Measurements from ENCODE around the gene MTHFD1L. TPM values are rescaled to one million over a fixed set of nuclear protein-coding genes. Genes with fewer than 3 reads are reported as not detected.
"Not testable (repeated sequence)": the region's sequence is repeated elsewhere in the genome, so short reads cannot be mapped to it uniquely, and the experiment has no call there.

The MTHFD1L gene
- total RNA-seq, 1 donor from 2014 or later = 125 TPM

- H3K27ac Mint-ChIP-seq; H3K4me3 Mint-ChIP-seq; H3K4me1 Mint-ChIP-seq (ENCODE audit: low read depth); H3K36me3 Mint-ChIP-seq (ENCODE audit: low read depth); DNase-seq (ENCODE audit: low spot score); H3K27me3 Mint-ChIP-seq (ENCODE audit: insufficient read depth); intact Hi-C loops (cut with micrococcal nuclease); H3K9me3 Mint-ChIP-seq: not testable (repeated sequence)
Measured at GRCh38 chr6:151125242-151125641, 259.7 kb downstream of the MTHFD1L start.

- H3K36me3 Mint-ChIP-seq (ENCODE audit: low read depth); H3K9me3 Mint-ChIP-seq; H3K27ac Mint-ChIP-seq; H3K4me1 Mint-ChIP-seq (ENCODE audit: low read depth); intact Hi-C loops (cut with micrococcal nuclease); H3K27me3 Mint-ChIP-seq (ENCODE audit: insufficient read depth); H3K4me3 Mint-ChIP-seq; DNase-seq (ENCODE audit: low spot score): not testable (repeated sequence)
Measured at GRCh38 chr6:151125651-151126416, 260.3 kb downstream of the MTHFD1L start.

DNA sequence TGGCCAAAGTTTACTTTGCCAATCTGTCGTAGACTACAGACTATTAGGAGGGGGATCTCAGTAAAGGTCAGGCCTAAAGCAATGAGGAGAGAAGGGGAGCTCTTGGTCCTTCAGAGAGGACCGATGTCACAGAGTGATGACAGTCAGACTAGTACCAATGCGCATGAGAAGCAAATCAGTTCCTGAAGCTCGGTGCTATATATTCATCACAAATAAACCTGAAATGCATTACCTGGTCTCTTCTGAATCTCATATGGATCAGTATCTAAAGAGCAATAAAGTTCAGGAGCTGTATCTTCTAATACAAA, 260.9 kb downstream of the MTHFD1L start:
- H3K9me3 Mint-ChIP-seq; DNase-seq (ENCODE audit: low spot score); H3K27ac Mint-ChIP-seq; H3K4me1 Mint-ChIP-seq (ENCODE audit: low read depth); H3K4me3 Mint-ChIP-seq; intact Hi-C loops (cut with micrococcal nuclease); H3K36me3 Mint-ChIP-seq (ENCODE audit: low read depth); H3K27me3 Mint-ChIP-seq (ENCODE audit: insufficient read depth): not testable (repeated sequence)

DNA sequence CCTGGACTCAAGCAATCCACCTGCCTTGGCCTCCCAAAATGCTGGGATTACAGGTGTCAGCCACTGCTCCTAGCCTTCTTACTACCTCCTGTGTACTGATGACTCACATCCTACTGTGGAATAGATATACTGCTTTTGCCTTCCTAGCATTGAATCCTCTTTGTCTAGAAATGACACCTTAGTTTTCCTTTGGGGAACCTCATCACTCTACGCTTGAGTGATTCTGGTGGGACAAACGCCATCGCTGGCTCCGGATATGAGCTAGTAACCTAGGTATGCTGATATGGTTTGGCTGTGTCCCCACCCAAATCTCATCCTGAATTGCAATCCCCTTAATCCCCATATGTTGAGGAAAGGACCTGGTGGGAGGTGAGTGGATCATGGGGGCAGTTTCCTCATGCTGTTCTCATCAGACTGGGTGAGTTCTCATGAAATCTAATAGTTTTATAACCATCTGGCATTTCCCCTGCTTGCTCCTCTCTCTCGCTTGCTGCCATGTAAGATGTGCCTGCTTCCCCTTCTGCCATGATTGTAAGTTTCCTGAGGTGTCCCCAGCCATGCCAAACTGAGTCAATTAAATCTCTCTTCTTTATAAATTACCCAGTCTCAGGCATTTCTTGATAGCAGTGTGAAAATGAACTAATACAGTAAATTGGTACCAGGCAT, 261.8 kb downstream of the MTHFD1L start:
- H3K27ac Mint-ChIP-seq; H3K36me3 Mint-ChIP-seq (ENCODE audit: low read depth); intact Hi-C loops (cut with micrococcal nuclease); H3K9me3 Mint-ChIP-seq; H3K27me3 Mint-ChIP-seq (ENCODE audit: insufficient read depth); DNase-seq (ENCODE audit: low spot score); H3K4me1 Mint-ChIP-seq (ENCODE audit: low read depth); H3K4me3 Mint-ChIP-seq: not testable (repeated sequence)

- Mint-ChIP-seq H3K27ac (no peak overlapping the region), H3K4me3 (no peak overlapping the region), H3K36me3 (ENCODE audit: low read depth) (no peaks in the 10 kb centered on the region), H3K27me3 (ENCODE audit: insufficient read depth) (no peaks in the 10 kb centered on the region), H3K9me3 (peaks cover under 1% of the 10 kb centered on the region), H3K4me1 (ENCODE audit: low read depth) (no peaks in the 10 kb centered on the region)
- DNase-seq (ENCODE audit: low spot score) = no peak
- intact Hi-C loops (cut with micrococcal nuclease) = no loop called here
Measured at GRCh38 chr6:151128763-151129370, 263.4 kb downstream of the MTHFD1L start.

GRCh38 chr6:151130329-151130728, 264.8 kb downstream of the MTHFD1L start:
- intact Hi-C loops (cut with micrococcal nuclease) = no loop called here
- H3K27ac Mint-ChIP-seq = no peak overlapping the region
- no peak overlapping the region for H3K4me3 Mint-ChIP-seq
- no peaks in the 10 kb centered on the region for H3K36me3 Mint-ChIP-seq (ENCODE audit: low read depth)
- peaks cover 5% of the 10 kb centered on the region for H3K9me3 Mint-ChIP-seq
- H3K4me1 Mint-ChIP-seq (ENCODE audit: low read depth) = no peaks in the 10 kb centered on the region
- DNase-seq (ENCODE audit: low spot score) = no peak
- H3K27me3 Mint-ChIP-seq (ENCODE audit: insufficient read depth) = no peaks in the 10 kb centered on the region

DNA sequence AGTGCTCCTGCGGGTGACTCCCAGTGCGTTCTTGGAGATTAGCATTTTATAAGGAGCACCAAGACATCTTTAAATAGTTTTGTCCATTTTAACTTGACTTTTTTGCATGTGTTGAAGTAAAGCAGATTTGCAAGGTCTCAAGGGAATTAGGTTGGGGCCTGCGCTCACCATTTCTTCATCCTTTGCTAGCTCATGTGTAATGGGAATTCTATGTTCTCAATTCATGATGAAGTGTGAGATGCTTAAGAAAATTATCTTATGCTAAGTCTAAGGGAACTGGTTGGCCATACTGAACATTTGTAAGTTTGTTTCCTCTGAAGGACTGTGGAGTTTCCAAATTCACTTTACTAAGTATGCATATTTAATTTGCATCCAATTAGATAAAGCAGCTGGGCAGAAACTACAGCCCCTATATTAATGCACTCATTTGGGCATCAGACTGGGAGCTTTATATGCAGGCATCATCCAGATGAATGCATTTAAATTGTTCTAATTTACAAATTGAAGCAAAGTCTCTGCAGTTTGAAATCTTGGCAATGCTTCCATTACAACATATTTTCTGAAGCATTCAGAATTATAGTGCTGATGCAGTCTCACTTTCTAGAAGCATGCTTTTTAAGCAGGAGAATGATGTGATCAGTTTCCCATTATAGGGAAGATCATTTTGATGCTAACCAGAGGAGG, 266.0 kb downstream of the MTHFD1L start:
- Mint-ChIP-seq H3K4me1 (ENCODE audit: low read depth) (no peaks in the 10 kb centered on the region), H3K4me3 (no peak overlapping the region), H3K27me3 (ENCODE audit: insufficient read depth) (no peaks in the 10 kb centered on the region)

GRCh38 chr6:151136141-151136755, 270.7 kb downstream of the MTHFD1L start:
- peaks cover 6% of the 10 kb centered on the region for H3K27me3 Mint-ChIP-seq (ENCODE audit: insufficient read depth)

More for the DNA sequence above, 266.0 kb downstream of the MTHFD1L start:
- intact Hi-C loops (cut with micrococcal nuclease) = no loop called here
- DNase-seq (ENCODE audit: low spot score) = no peak
- Mint-ChIP-seq H3K36me3 (ENCODE audit: low read depth) (no peaks in the 10 kb centered on the region), H3K27ac (no peak overlapping the region), H3K9me3 (peaks cover 5% of the 10 kb centered on the region)

GRCh38 chr6:151137542-151137941, 272.0 kb downstream of the MTHFD1L start:
- peaks cover 7% of the 10 kb centered on the region for H3K27me3 Mint-ChIP-seq (ENCODE audit: insufficient read depth)
- intact Hi-C loops (cut with micrococcal nuclease) = no loop called here
- H3K36me3 Mint-ChIP-seq (ENCODE audit: low read depth) = no peaks in the 10 kb centered on the region
- H3K4me3 Mint-ChIP-seq = no peak overlapping the region
- no peaks in the 10 kb centered on the region for H3K4me1 Mint-ChIP-seq (ENCODE audit: low read depth)
- H3K9me3 Mint-ChIP-seq = peaks cover 5% of the 10 kb centered on the region
- H3K27ac Mint-ChIP-seq = no peak overlapping the region
- no peak for DNase-seq (ENCODE audit: low spot score)

More at GRCh38 chr6:151136141-151136755, 270.7 kb downstream of the MTHFD1L start:
- H3K4me3 Mint-ChIP-seq = no peak overlapping the region
- no peaks in the 10 kb centered on the region for H3K36me3 Mint-ChIP-seq (ENCODE audit: low read depth)
- intact Hi-C loops (cut with micrococcal nuclease) = no loop called here
- peaks cover 5% of the 10 kb centered on the region for H3K9me3 Mint-ChIP-seq
- H3K27ac Mint-ChIP-seq = no peak overlapping the region
- no peaks in the 10 kb centered on the region for H3K4me1 Mint-ChIP-seq (ENCODE audit: low read depth)
- no peak for DNase-seq (ENCODE audit: low spot score)

- intact Hi-C loops (cut with micrococcal nuclease) = no loop called here
- Mint-ChIP-seq H3K36me3 (ENCODE audit: low read depth) (no peaks in the 10 kb centered on the region), H3K4me3 (no peak overlapping the region), H3K9me3 (no peaks in the 10 kb centered on the region), H3K4me1 (ENCODE audit: low read depth) (no peaks in the 10 kb centered on the region), H3K27me3 (ENCODE audit: insufficient read depth) (peaks cover 12% of the 10 kb centered on the region), H3K27ac (no peak overlapping the region)
- DNase-seq (ENCODE audit: low spot score) = no peak
Measured at GRCh38 chr6:151139524-151139923, 274.0 kb downstream of the MTHFD1L start.

DNA sequence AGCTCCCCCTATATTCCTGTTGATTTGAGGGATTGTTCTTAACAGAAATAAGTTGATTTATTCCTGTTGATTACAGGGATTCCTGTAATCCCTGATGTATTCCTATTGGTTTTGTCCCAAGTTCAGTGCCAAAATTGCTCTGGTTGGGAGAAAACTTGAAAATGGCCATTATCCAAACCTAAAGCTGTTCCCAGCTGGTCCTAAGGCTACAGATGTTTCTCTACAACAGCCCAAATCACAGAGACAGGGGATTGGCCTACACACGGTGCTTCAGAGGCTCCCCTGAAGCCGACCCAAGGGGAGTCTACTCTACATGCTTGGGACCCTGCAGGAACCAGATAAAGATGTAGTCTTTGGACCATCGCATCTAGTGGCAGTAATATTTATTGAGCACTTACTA, 275.3 kb downstream of the MTHFD1L start:
- no peaks in the 10 kb centered on the region for H3K36me3 Mint-ChIP-seq (ENCODE audit: low read depth)
- H3K27me3 Mint-ChIP-seq (ENCODE audit: insufficient read depth) = peaks cover 12% of the 10 kb centered on the region
- H3K4me1 Mint-ChIP-seq (ENCODE audit: low read depth) = no peaks in the 10 kb centered on the region
- H3K9me3 Mint-ChIP-seq = no peaks in the 10 kb centered on the region
- DNase-seq (ENCODE audit: low spot score) = no peak
- intact Hi-C loops (cut with micrococcal nuclease) = no loop called here
- no peak overlapping the region for H3K27ac Mint-ChIP-seq
- no peak overlapping the region for H3K4me3 Mint-ChIP-seq

GRCh38 chr6:151141685-151142084, 276.2 kb downstream of the MTHFD1L start:
- no peak for DNase-seq (ENCODE audit: low spot score)
- H3K27ac Mint-ChIP-seq = no peak overlapping the region
- H3K27me3 Mint-ChIP-seq (ENCODE audit: insufficient read depth) = peaks cover 12% of the 10 kb centered on the region
- no peaks in the 10 kb centered on the region for H3K9me3 Mint-ChIP-seq
- H3K36me3 Mint-ChIP-seq (ENCODE audit: low read depth) = no peaks in the 10 kb centered on the region
- H3K4me1 Mint-ChIP-seq (ENCODE audit: low read depth) = no peaks in the 10 kb centered on the region
- no peak overlapping the region for H3K4me3 Mint-ChIP-seq
- intact Hi-C loops (cut with micrococcal nuclease) = no loop called here

DNA sequence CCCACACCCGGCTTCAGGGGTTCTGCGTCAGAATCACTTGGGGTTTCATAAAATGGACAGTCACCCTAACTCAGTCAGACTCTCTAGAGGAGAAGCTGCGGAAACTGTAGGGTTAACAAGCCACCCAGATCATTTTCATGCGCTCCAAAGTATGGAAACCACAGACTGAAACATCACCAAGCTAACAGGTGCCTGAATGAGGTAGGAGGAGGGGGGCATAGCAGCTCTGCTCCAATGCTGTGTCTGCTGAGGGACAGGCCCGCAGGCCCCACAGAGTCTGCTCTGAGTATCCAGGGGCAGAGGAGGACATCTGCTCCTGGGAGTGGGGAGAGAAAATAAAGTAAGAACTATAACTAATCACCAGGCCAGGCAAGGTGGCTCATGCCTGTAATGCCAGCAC, 277.2 kb downstream of the MTHFD1L start:
- H3K27me3 Mint-ChIP-seq (ENCODE audit: insufficient read depth) = peaks cover 12% of the 10 kb centered on the region
- no peak for DNase-seq (ENCODE audit: low spot score)
- H3K4me3 Mint-ChIP-seq = no peak overlapping the region
- H3K9me3 Mint-ChIP-seq = no peaks in the 10 kb centered on the region
- intact Hi-C loops (cut with micrococcal nuclease) = no loop called here
- H3K36me3 Mint-ChIP-seq (ENCODE audit: low read depth) = no peaks in the 10 kb centered on the region
- H3K4me1 Mint-ChIP-seq (ENCODE audit: low read depth) = no peaks in the 10 kb centered on the region
- H3K27ac Mint-ChIP-seq = no peak overlapping the region
